A673 (cell line): ENCODE results near the gene SCAP. TPM values are rescaled to one million over a fixed set of nuclear protein-coding genes. Genes with fewer than 3 reads are reported as not detected.

Source experiments
- BruUV-seq: library from RNA; stranded (reverse); fragments of 400-500 nt; replicated peaks from 2 replicates; lab custom pipeline; 2021; lab: Mats Ljungman, UMichigan
- CTCF ChIA-PET: fragments of 300-600 bp; sonication (Branson Sonifier 250); formaldehyde crosslinking; loops from one replicate; lab custom pipeline; 2022; ENCODE audit warnings: antibody characterized with exemption; lab: Charles Lee
- POLR2A ChIA-PET: fragments of 300-600 bp; sonication (Branson Sonifier 250); formaldehyde crosslinking; loops from one replicate; lab custom pipeline; 2022; ENCODE audit warnings: antibody characterized with exemption; ENCODE audit not compliant: low non-redundant PET; lab: Charles Lee
- DNase-seq: peaks from one replicate; pipeline ENCODE4 v3.0.0-alpha.2; 2015; ENCODE audit warnings: low spot score
- H3K27ac ChIP-seq: fragments of 200-600 bp; sonication (generic); 2 replicates; pipeline ENCODE4 v1.5.1; 2016; ENCODE audit warnings: mixed run types, low read depth, mild to moderate bottlenecking, mixed read lengths, antibody characterized with exemption, low read length; ENCODE audit not compliant: poor library complexity, severe bottlenecking
- H3K27me3 ChIP-seq: fragments of 200-600 bp; sonication (generic); replicated peaks from 2 replicates; pipeline ENCODE4 v1.6.1; 2017; ENCODE audit warnings: mixed run types, low read depth, mild to moderate bottlenecking, mixed read lengths, antibody characterized with exemption, low read length; ENCODE audit not compliant: insufficient read depth, poor library complexity
- H3K36me3 ChIP-seq: fragments of 200-600 bp; sonication (generic); 2 replicates; pipeline ENCODE4 v1.6.1; 2016; ENCODE audit warnings: mixed run types, mild to moderate bottlenecking, mixed read lengths, antibody characterized with exemption, low read length; ENCODE audit not compliant: insufficient read depth, poor library complexity, severe bottlenecking
- H3K4me1 ChIP-seq: fragments of 200-600 bp; sonication (generic); 2 replicates; pipeline ENCODE4 v1.6.1; 2017; ENCODE audit warnings: mixed run types, mild to moderate bottlenecking, mixed read lengths, antibody characterized with exemption, low read length; ENCODE audit not compliant: insufficient read depth, poor library complexity, severe bottlenecking
- H3K4me3 ChIP-seq: fragments of 200-600 bp; sonication (generic); 2 replicates; pipeline ENCODE4 v1.5.1; 2016; ENCODE audit warnings: low read depth, mixed run types, mild to moderate bottlenecking, mixed read lengths, low read length; ENCODE audit not compliant: poor library complexity, severe bottlenecking
- H3K9me3 ChIP-seq: fragments of 200-600 bp; sonication (generic); 2 replicates; pipeline ENCODE4 v1.6.1; 2016; ENCODE audit warnings: mixed run types, low read depth, mild to moderate bottlenecking, mixed read lengths, antibody characterized with exemption, low read length; ENCODE audit not compliant: poor library complexity, severe bottlenecking
- CTCF ChIP-seq: fragments of 300-800, 200-600 bp; sonication (generic); conservative IDR thresholded peaks from 2 replicates; pipeline ENCODE4 v1.5.1; 2017; ENCODE audit warnings: low read depth, mild to moderate bottlenecking, antibody characterized with exemption, low read length, moderate library complexity, mixed read lengths
- EZH2 ChIP-seq: fragments of 200-600 bp; sonication (generic); IDR thresholded peaks from 2 replicates; pipeline ENCODE4 v1.6.1; 2017; ENCODE audit warnings: borderline replicate concordance, low read depth, mild to moderate bottlenecking, mixed read lengths, antibody characterized with exemption, low read length; ENCODE audit not compliant: poor library complexity, severe bottlenecking
- intact Hi-C: fragments of 100-400 bp; cut with micrococcal nuclease; formaldehyde crosslinking; loops from one replicate; pipeline ENCODE4 v1.10.0; 2022; ENCODE audit not compliant: unreplicated experiment
- total RNA-seq: library from RNA; stranded (reverse); gene quantifications from 2 replicates; pipeline ENCODE4 v1.2.3, GENCODE V29; 2021

SCAP gene
- total RNA-seq, 1 experiment from 2014 or later: 43.4 TPM

GRCh38 chr3:47407237-47407636 is 68.5 kb downstream of the SCAP start:
- CTCF ChIA-PET: no interaction called here
- no peak overlapping the region for H3K27ac ChIP-seq
- intact Hi-C loops: no loop called here
- no peak for TF ChIP-seq CTCF
- peaks cover 3% of the 10 kb centered on the region for H3K36me3 ChIP-seq
- POLR2A ChIA-PET: no interaction called here
- no peak for DNase-seq
- H3K4me1 ChIP-seq: no peaks in the 10 kb centered on the region
- H3K9me3 ChIP-seq: no peaks in the 10 kb centered on the region
- no peaks in the 10 kb centered on the region for H3K27me3 ChIP-seq
- no peak overlapping the region for H3K4me3 ChIP-seq
- BruUV-seq: no TSS peak

- ChIA-PET CTCF (no interaction called here), POLR2A (no interaction called here)
- no peaks in the 10 kb centered on the region for H3K9me3 ChIP-seq
- no TSS peak for BruUV-seq
- H3K4me1 ChIP-seq: no peaks in the 10 kb centered on the region
- H3K27me3 ChIP-seq: no peaks in the 10 kb centered on the region
- TF ChIP-seq CTCF (no peak), EZH2 (no peak)
- peaks cover 3% of the 10 kb centered on the region for H3K36me3 ChIP-seq
- intact Hi-C loops: no loop called here
- H3K27ac ChIP-seq: no peak overlapping the region
- no peak for DNase-seq
- H3K4me3 ChIP-seq: no peak overlapping the region
Measured at GRCh38 chr3:47406762-47407149, 69.0 kb downstream of the SCAP start.

- POLR2A ChIA-PET: no interaction called here
- Histone ChIP-seq H3K27me3 (no peaks in the 10 kb centered on the region), H3K4me1 (no peaks in the 10 kb centered on the region), H3K27ac (no peak overlapping the region), H3K36me3 (peaks cover 3% of the 10 kb centered on the region), H3K4me3 (no peak overlapping the region), H3K9me3 (no peaks in the 10 kb centered on the region)
- no peak for DNase-seq
- TF ChIP-seq EZH2: no peak
- TF ChIP-seq CTCF: no peak
- CTCF ChIA-PET: no interaction called here
- intact Hi-C loops: no loop called here
- BruUV-seq: no TSS peak
Measured at GRCh38 chr3:47405820-47406761, 69.7 kb downstream of the SCAP start.
